ENCODE results near the gene SND1.

Gene SND1

DNA sequence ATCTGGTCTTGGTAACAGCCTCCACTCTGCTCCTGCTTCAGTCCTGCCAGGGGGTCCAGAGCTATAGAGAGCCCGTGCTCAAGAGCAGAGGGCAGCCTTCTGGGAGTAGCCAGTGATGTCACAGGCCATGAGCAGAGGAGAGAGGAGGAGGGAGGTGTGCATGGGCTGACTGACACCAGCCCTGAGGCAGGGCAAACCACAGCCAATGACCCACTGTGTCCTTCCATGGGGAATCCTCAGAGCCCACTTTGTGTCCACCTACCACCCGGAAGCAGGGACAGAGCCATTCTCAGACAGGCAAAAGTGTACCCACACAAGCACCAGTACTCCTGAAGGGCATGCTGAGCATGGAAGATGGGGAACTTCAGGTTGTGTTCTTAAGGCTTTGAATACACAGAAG, 34.0 kb upstream of the SND1 start, which contains the start of gene PAX4:
TSS of gene PAX4 (minus strand) at position 101 of the 400 bp plus-strand sequence. CDS start 2,214 bp downstream, outside the sequence.
- no peaks in the 10 kb centered on the region for H3K4me1 ChIP-seq (ENCODE audit: insufficient read depth, poor library complexity, severe bottlenecking)
- H3K27me3 ChIP-seq (ENCODE audit: insufficient read depth, poor library complexity, severe bottlenecking): peaks cover 66% of the 10 kb centered on the region
- no peak within 1 kb of the TSS for H3K4me3 ChIP-seq (ENCODE audit: severe bottlenecking)
- no peak within 1 kb of the TSS for H3K27ac ChIP-seq (ENCODE audit: poor library complexity, severe bottlenecking)
- H3K9me3 ChIP-seq (ENCODE audit: severe bottlenecking): no peaks in the 10 kb centered on the region
- no peak for TF ChIP-seq CTCF (IDR thresholded peaks at IDR 0.05; ENCODE audit: poor library complexity, severe bottlenecking)
- no peaks in the 10 kb centered on the region for H3K36me3 ChIP-seq (ENCODE audit: low read depth)
- ATAC-seq (ENCODE audit: low read depth): no peak
- no peak for DNase-seq (ENCODE audit: low spot score)

GRCh38 chr7:127618775-127619174, 33.2 kb upstream of the SND1 start:
- Histone ChIP-seq H3K27me3 (ENCODE audit: insufficient read depth, poor library complexity, severe bottlenecking) (peaks cover 66% of the 10 kb centered on the region), H3K36me3 (ENCODE audit: low read depth) (no peaks in the 10 kb centered on the region), H3K27ac (ENCODE audit: poor library complexity, severe bottlenecking) (no peak overlapping the region), H3K4me1 (ENCODE audit: insufficient read depth, poor library complexity, severe bottlenecking) (no peaks in the 10 kb centered on the region), H3K4me3 (ENCODE audit: severe bottlenecking) (no peak overlapping the region), H3K9me3 (ENCODE audit: severe bottlenecking) (no peaks in the 10 kb centered on the region)
- no peak for DNase-seq (ENCODE audit: low spot score)
- no peak for TF ChIP-seq CTCF (IDR thresholded peaks at IDR 0.05; ENCODE audit: poor library complexity, severe bottlenecking)
- no peak for ATAC-seq (ENCODE audit: low read depth)

- DNase-seq (ENCODE audit: low spot score) (no peak), ATAC-seq (ENCODE audit: low read depth) (no peak; the same call in 2 of the 3 replicates)
- H3K4me3 ChIP-seq (ENCODE audit: severe bottlenecking): no peak overlapping the region
- no peaks in the 10 kb centered on the region for H3K4me1 ChIP-seq (ENCODE audit: insufficient read depth, poor library complexity, severe bottlenecking)
- H3K36me3 ChIP-seq (ENCODE audit: low read depth): no peaks in the 10 kb centered on the region
- H3K9me3 ChIP-seq (ENCODE audit: severe bottlenecking): no peaks in the 10 kb centered on the region
- peaks cover 66% of the 10 kb centered on the region for H3K27me3 ChIP-seq (ENCODE audit: insufficient read depth, poor library complexity, severe bottlenecking)
- TF ChIP-seq CTCF (IDR thresholded peaks at IDR 0.05; ENCODE audit: poor library complexity, severe bottlenecking): no peak
- no peak overlapping the region for H3K27ac ChIP-seq (ENCODE audit: poor library complexity, severe bottlenecking)
Measured at GRCh38 chr7:127619681-127620405, 32.2 kb upstream of the SND1 start.

DNA sequence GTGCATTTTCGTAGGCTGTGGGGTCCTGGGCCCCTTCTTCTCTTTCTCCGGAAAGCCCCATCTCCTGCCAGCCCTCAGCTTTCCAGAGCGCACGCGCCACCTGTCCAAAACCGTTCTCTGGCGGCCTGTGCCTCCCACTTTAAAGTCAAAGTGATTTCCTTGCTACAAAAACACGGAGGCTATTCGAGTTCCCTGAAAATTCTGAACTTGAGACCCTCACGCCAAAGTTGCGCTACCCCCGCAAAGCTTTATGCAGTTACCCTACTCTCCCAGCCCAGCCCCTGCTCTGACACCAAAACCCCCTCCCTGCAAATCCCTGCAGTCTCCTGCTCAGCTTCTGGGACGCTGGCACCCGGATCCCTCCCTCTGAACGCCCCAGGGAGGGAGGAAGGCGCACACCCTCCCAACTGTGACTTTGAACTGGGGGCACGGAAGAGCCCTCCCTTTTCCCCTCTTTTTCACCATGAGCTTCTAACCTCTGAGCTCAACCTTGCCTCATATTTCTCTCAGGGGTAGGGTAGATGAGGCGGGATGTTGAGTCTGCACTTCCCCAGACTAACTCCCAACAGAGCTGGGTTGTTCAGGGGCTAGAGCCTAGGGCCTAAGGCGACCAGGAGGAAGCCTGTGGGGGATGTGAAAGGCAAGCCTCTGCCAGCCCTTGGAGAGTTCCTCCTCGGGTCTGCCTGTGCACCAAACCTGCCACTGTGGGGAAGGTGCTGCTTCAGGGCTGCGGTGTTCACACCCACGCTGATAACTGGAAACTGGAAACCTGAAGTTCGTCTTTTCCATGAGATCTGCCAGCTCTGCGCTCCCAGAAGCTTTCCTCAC, 31.4 kb upstream of the SND1 start:
- Histone ChIP-seq H3K27ac (ENCODE audit: poor library complexity, severe bottlenecking) (no peak overlapping the region), H3K4me1 (ENCODE audit: insufficient read depth, poor library complexity, severe bottlenecking) (no peaks in the 10 kb centered on the region), H3K9me3 (ENCODE audit: severe bottlenecking) (no peaks in the 10 kb centered on the region), H3K4me3 (ENCODE audit: severe bottlenecking) (no peak overlapping the region), H3K27me3 (ENCODE audit: insufficient read depth, poor library complexity, severe bottlenecking) (peaks cover 58% of the 10 kb centered on the region), H3K36me3 (ENCODE audit: low read depth) (no peaks in the 10 kb centered on the region)
- no peak for DNase-seq (ENCODE audit: low spot score)
- TF ChIP-seq CTCF (IDR thresholded peaks at IDR 0.05; ENCODE audit: poor library complexity, severe bottlenecking): no peak
- ATAC-seq (ENCODE audit: low read depth): no peak
